ENCODE measurements around the gene MIOX.

Gene MIOX

DNA sequence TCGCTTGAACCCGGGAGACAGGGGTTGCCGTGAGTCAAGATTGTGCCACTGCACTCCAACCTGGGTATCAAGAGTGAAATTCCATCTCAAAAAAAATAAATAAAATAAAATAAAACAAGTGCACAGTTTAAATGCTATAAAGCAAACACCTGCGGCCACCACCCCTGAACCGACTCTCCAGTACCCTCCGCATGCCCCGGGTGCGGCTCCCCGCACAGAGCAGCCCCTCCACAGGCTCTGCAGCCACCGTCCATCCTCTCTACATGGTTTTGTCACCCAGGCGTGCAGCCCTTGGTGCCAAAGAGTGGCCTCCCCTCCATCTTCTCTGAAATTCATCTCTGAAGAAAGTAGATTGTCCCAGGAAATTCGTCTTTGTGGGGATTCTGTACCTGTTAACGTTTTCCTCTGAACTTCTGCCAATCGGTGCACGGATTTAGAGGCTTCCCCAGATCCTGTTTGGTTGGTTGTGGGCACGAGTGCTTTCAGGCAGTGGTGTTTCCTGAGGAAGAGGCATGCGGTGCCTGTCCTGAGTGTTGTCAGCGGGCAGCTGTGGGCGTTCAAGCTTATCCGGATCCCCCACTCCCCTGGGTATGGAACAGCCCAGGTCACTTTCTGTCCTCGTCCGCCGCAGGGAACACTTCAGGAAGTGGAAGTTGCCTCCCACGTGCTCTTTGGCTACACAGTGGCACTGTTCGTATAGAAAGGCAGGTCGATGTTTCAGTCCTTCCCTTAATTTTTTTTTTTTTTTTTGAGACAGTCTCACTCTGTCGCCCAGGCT is 4.1 kb downstream of the MIOX start:
- Histone ChIP-seq H3K27ac (ENCODE audit: insufficient read depth, low read length, poor library complexity, severe bottlenecking) (no peak overlapping the region), H3K9me3 (ENCODE audit: control insufficient read depth, low read length) (no peaks in the 10 kb centered on the region), H3K36me3 (ENCODE audit: control insufficient read depth, insufficient read depth, low read length) (no peaks in the 10 kb centered on the region), H3K4me1 (ENCODE audit: control insufficient read depth, insufficient read depth, low read length, poor library complexity, severe bottlenecking) (peaks cover 5% of the 10 kb centered on the region), H3K27me3 (replicated peaks; ENCODE audit: control insufficient read depth, insufficient read depth, low read length, poor library complexity, severe bottlenecking) (no peaks in the 10 kb centered on the region), H3K4me3 (ENCODE audit: insufficient read depth, low read depth, low read length, poor library complexity, severe bottlenecking) (no peak overlapping the region)
- no peak for DNase-seq

GRCh38 chr22:50497093-50497492 is 10.4 kb downstream of the MIOX start:
- no peaks in the 10 kb centered on the region for H3K4me1 ChIP-seq (ENCODE audit: control insufficient read depth, insufficient read depth, low read length, poor library complexity, severe bottlenecking)
- no peaks in the 10 kb centered on the region for H3K9me3 ChIP-seq (ENCODE audit: control insufficient read depth, low read length)
- no peak for DNase-seq
- no peak overlapping the region for H3K4me3 ChIP-seq (ENCODE audit: insufficient read depth, low read depth, low read length, poor library complexity, severe bottlenecking)
- no peaks in the 10 kb centered on the region for H3K27me3 ChIP-seq (replicated peaks; ENCODE audit: control insufficient read depth, insufficient read depth, low read length, poor library complexity, severe bottlenecking)
- H3K27ac ChIP-seq (ENCODE audit: insufficient read depth, low read length, poor library complexity, severe bottlenecking), result no peak overlapping the region
- no peaks in the 10 kb centered on the region for H3K36me3 ChIP-seq (ENCODE audit: control insufficient read depth, insufficient read depth, low read length)

DNA sequence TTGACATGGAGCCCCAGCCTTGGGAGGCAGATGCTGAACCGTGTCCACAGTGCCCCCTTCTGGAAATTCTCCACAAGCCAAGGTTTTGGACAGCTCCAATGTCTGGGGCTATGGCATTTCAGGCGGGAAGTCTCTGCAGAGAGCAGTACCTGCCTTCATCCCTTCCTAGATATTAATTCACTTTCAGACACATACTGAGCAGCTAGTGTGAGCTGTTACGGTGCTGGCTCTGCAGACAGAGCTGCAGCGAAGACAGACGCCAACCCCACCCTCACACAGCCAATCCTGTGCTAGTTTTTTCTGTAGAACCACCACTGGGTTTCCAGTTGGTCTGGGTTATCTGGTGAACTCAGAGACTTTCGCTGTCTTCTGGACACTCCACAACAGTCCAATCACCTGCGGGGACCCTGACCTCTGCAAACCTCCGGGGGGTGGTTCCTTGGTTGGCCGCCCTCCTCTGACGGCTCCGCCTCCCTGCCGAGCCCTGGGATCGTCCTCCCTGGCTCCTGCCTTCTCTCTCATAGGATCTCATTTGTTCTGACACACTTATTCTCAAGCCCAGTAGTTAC is 11.7 kb downstream of the MIOX start:
- Histone ChIP-seq H3K4me3 (ENCODE audit: insufficient read depth, low read depth, low read length, poor library complexity, severe bottlenecking) (no peak overlapping the region), H3K27ac (ENCODE audit: insufficient read depth, low read length, poor library complexity, severe bottlenecking) (no peak overlapping the region), H3K36me3 (ENCODE audit: control insufficient read depth, insufficient read depth, low read length) (peaks cover 13% of the 10 kb centered on the region), H3K9me3 (ENCODE audit: control insufficient read depth, low read length) (no peaks in the 10 kb centered on the region), H3K4me1 (ENCODE audit: control insufficient read depth, insufficient read depth, low read length, poor library complexity, severe bottlenecking) (no peaks in the 10 kb centered on the region), H3K27me3 (replicated peaks; ENCODE audit: control insufficient read depth, insufficient read depth, low read length, poor library complexity, severe bottlenecking) (no peaks in the 10 kb centered on the region)
- peak; percentile 23 to 50 (median 29) for DNase-seq

DNA sequence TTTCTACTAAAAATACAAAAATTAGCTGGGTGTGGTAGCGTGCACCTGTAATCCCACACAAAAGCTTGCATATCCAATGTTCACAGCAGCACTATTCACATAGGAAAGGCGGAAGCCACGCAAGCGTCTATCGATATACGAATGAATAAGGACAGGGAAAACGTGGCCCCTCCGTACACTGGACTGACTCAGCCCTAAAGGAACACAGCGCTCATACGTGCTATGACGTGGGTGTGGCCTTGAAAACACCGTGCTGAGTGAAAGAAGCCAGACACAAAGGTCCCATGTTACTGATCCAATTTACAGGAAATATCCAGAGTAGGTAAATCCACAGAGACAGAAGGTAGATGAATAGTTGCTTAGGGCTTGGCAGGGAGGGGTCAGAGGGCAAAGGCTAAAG is 13.8 kb downstream of the MIOX start:
- Histone ChIP-seq H3K4me3 (ENCODE audit: insufficient read depth, low read depth, low read length, poor library complexity, severe bottlenecking) (no peak overlapping the region), H3K4me1 (ENCODE audit: control insufficient read depth, insufficient read depth, low read length, poor library complexity, severe bottlenecking) (peaks cover 4% of the 10 kb centered on the region), H3K9me3 (ENCODE audit: control insufficient read depth, low read length) (no peaks in the 10 kb centered on the region), H3K27ac (ENCODE audit: insufficient read depth, low read length, poor library complexity, severe bottlenecking) (no peak overlapping the region), H3K27me3 (replicated peaks; ENCODE audit: control insufficient read depth, insufficient read depth, low read length, poor library complexity, severe bottlenecking) (no peaks in the 10 kb centered on the region), H3K36me3 (ENCODE audit: control insufficient read depth, insufficient read depth, low read length) (peaks cover 24% of the 10 kb centered on the region)
- no peak for DNase-seq

DNA sequence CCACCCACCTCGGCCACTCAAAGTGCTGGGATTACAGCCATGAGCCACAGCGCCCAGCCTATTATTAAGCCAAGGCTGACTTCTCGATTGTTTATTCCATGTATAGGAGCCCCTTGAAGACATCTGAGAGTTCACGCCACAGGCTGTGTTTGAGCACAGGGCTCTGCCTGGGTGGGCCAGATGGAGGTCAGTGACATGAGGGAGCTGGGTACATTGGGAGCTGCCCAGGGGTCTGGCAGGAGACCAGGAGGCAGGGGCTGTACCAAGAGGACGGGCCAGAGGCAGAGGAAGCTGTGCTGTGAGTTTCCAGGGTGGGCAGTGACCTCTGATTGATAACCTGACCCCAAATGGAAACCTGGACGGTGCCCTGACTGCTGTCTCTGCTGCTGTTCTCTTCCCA is 15.4 kb downstream of the MIOX start:
- Histone ChIP-seq H3K4me3 (ENCODE audit: insufficient read depth, low read depth, low read length, poor library complexity, severe bottlenecking) (no peak overlapping the region), H3K4me1 (ENCODE audit: control insufficient read depth, insufficient read depth, low read length, poor library complexity, severe bottlenecking) (peaks cover 18% of the 10 kb centered on the region), H3K36me3 (ENCODE audit: control insufficient read depth, insufficient read depth, low read length) (peaks cover 33% of the 10 kb centered on the region), H3K27ac (ENCODE audit: insufficient read depth, low read length, poor library complexity, severe bottlenecking) (no peak overlapping the region), H3K9me3 (ENCODE audit: control insufficient read depth, low read length) (no peaks in the 10 kb centered on the region), H3K27me3 (replicated peaks; ENCODE audit: control insufficient read depth, insufficient read depth, low read length, poor library complexity, severe bottlenecking) (no peaks in the 10 kb centered on the region)
- no peak for DNase-seq

- no peak for DNase-seq
- Histone ChIP-seq H3K27me3 (replicated peaks; ENCODE audit: control insufficient read depth, insufficient read depth, low read length, poor library complexity, severe bottlenecking) (no peaks in the 10 kb centered on the region), H3K36me3 (ENCODE audit: control insufficient read depth, insufficient read depth, low read length) (peaks cover 33% of the 10 kb centered on the region), H3K27ac (ENCODE audit: insufficient read depth, low read length, poor library complexity, severe bottlenecking) (no peak overlapping the region), H3K4me3 (ENCODE audit: insufficient read depth, low read depth, low read length, poor library complexity, severe bottlenecking) (no peak overlapping the region), H3K4me1 (ENCODE audit: control insufficient read depth, insufficient read depth, low read length, poor library complexity, severe bottlenecking) (peaks cover 19% of the 10 kb centered on the region), H3K9me3 (ENCODE audit: control insufficient read depth, low read length) (no peaks in the 10 kb centered on the region)
Observed at GRCh38 chr22:50502628-50503474, 16.2 kb downstream of the MIOX start.

DNA sequence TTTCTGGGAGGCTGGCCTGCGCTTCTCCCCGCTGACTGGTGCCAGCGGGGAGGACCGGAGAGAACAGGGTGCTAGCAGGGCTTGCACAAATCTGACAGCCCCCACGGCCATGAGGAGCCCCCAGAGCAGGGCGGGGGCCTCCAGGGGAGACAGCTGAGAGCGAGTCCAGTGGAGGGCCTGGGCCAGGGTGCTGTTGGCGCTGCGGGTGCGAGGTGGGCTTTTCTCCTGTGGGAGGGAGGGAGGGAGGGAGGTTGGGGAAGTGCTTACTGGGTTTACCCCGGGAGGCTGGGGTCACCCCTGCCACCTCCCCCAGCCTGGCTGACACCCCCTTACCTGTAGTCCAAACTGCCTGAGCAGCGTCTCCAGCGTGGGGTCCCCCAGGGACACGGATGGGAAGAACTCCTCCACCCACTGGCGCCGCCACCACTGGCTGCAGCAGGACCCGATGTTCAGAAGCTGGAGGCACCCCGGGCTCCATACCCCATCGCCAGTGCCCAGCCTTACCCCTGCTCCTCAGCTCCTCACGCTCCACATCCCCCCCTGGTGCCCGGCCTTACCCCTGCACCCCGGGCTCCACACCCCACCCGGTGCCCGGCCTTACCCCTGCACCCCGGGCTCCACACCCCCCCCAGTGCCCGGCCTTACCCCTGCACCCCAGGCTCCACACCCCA is 17.0 kb downstream of the MIOX start:
- no peak overlapping the region for H3K27ac ChIP-seq (ENCODE audit: insufficient read depth, low read length, poor library complexity, severe bottlenecking)
- DNase-seq, result no peak
- peaks cover 33% of the 10 kb centered on the region for H3K36me3 ChIP-seq (ENCODE audit: control insufficient read depth, insufficient read depth, low read length)
- H3K9me3 ChIP-seq (ENCODE audit: control insufficient read depth, low read length), result no peaks in the 10 kb centered on the region
- no peak overlapping the region for H3K4me3 ChIP-seq (ENCODE audit: insufficient read depth, low read depth, low read length, poor library complexity, severe bottlenecking)
- no peaks in the 10 kb centered on the region for H3K27me3 ChIP-seq (replicated peaks; ENCODE audit: control insufficient read depth, insufficient read depth, low read length, poor library complexity, severe bottlenecking)
- peaks cover 21% of the 10 kb centered on the region for H3K4me1 ChIP-seq (ENCODE audit: control insufficient read depth, insufficient read depth, low read length, poor library complexity, severe bottlenecking)

DNA sequence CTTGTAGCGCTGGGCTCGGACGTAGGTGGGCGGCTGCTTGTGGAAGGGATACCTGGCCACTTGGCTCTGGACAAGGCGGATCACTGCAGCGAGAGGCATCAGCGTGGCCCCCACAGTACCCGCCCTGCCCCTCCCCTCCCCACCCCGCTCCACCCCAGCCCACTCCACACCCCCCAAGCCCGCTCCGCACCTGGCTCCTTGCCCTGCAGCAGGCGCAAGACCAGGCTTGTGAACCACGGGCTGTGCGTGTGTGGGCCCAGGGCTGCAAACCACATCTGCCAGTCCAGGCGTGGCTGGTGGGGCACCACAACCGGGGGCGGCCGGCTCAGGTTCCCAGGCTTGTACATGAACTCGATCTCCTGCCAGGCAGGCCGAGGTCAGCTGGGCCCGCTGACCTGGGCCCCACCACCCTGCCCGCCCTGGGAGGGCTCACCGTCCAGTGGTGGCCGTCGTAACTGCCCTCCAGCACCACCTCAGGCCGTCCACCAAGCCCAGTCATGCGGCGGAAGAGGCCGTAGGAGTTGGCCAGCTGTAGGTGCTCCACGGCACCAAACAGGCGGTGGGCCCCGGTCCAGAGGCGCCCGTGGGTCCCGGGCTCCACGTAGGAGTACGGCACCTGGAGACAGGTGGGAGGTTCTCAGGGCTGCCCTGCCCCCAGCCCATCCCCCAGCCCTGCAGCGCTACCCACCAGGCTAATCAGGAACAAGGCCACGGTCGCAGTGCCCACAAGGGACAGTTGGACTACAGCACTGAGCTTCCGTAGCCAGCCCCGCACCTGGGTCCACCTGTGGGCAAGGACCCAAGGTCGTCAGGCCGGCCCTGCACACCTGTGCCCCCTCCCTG is 17.9 kb downstream of the MIOX start:
- Histone ChIP-seq H3K4me3 (ENCODE audit: insufficient read depth, low read depth, low read length, poor library complexity, severe bottlenecking) (no peak overlapping the region), H3K4me1 (ENCODE audit: control insufficient read depth, insufficient read depth, low read length, poor library complexity, severe bottlenecking) (peaks cover 26% of the 10 kb centered on the region), H3K36me3 (ENCODE audit: control insufficient read depth, insufficient read depth, low read length) (peaks cover 33% of the 10 kb centered on the region), H3K27me3 (replicated peaks; ENCODE audit: control insufficient read depth, insufficient read depth, low read length, poor library complexity, severe bottlenecking) (no peaks in the 10 kb centered on the region), H3K27ac (ENCODE audit: insufficient read depth, low read length, poor library complexity, severe bottlenecking) (no peak overlapping the region), H3K9me3 (ENCODE audit: control insufficient read depth, low read length) (no peaks in the 10 kb centered on the region)
- no peak for DNase-seq

DNA sequence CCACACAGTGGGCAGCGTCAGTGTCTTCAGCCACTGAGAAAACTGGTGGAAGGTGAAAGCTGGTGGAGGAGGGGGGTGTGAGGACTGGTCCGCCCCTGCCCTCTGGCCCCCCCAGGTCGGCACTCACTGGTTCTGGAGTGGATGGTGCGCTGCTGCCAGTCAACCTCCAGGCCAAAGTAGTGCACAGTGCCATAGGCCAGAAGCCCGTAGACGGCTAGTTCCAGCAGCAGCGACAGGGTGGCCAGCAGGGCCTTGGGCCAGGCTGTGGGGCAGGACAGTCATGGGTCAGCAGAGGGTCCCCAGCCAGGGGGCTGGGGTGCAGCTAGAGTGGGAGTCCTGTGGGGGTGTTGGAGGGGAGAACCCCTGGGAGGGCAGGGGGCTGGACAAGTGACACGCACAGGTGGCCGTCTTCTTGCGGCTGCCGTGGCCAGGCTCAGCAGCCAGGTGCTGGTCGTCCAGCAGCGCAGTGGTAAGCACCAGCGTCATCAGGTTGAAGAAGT is 18.7 kb downstream of the MIOX start:
- Histone ChIP-seq H3K4me1 (ENCODE audit: control insufficient read depth, insufficient read depth, low read length, poor library complexity, severe bottlenecking) (peaks cover 26% of the 10 kb centered on the region), H3K4me3 (ENCODE audit: insufficient read depth, low read depth, low read length, poor library complexity, severe bottlenecking) (no peak overlapping the region)

More for the DNA sequence above, 18.7 kb downstream of the MIOX start:
- Histone ChIP-seq H3K36me3 (ENCODE audit: control insufficient read depth, insufficient read depth, low read length) (peaks cover 33% of the 10 kb centered on the region), H3K27me3 (replicated peaks; ENCODE audit: control insufficient read depth, insufficient read depth, low read length, poor library complexity, severe bottlenecking) (no peaks in the 10 kb centered on the region), H3K27ac (ENCODE audit: insufficient read depth, low read length, poor library complexity, severe bottlenecking) (no peak overlapping the region), H3K9me3 (ENCODE audit: control insufficient read depth, low read length) (no peaks in the 10 kb centered on the region)
- no peak for DNase-seq

All from effector memory CD4-positive, alpha-beta T cell (primary cell).